Spleen (tissue), 7 donors: ENCODE data around the gene IPCEF1.

Experiments used
- POLR2A ChIP-seq, 3 donors: fragments of 450-650 bp; IDR thresholded peaks; one replicate each; pipeline ENCODE4 v1.5.1; 2017; ENCODE audit warnings: antibody characterized with exemption in 3 of 3, mild to moderate bottlenecking in 1 of 3
- POLR2AphosphoS5 ChIP-seq, 3 donors: sonication (generic); formaldehyde crosslinking; IDR thresholded peaks; one replicate each; pipeline ENCODE4 v1.5.1; 2017; ENCODE audit warnings: antibody characterized with exemption in 3 of 3
- TF ChIP-seq, protein P1 (sequence below), 11 experiments: fragments of 200-600 bp in 7 of 11; fragments of 450-650 bp in 4 of 11; sonication (generic) in 4 of 11; IDR thresholded peaks in 8 of 11; conservative IDR thresholded peaks in 3 of 11; 1 replicate in 7 of 11; 2 replicates in 4 of 11; pipeline versions ENCODE4 v1.4.0 to v1.8.0; 2016 to 2021; ENCODE audit warnings: antibody characterized with exemption in 11 of 11, inconsistent platforms in 4 of 11, mild to moderate bottlenecking in 1 of 11
- donor health status: DM: no; HTN: no; CAD: no; lungs with moderate emphysema.
- donor health status: DM: no; HTN: no; CAD: no.
- donor health status: DM: no; HTN: no; CAD: no.

DNA sequence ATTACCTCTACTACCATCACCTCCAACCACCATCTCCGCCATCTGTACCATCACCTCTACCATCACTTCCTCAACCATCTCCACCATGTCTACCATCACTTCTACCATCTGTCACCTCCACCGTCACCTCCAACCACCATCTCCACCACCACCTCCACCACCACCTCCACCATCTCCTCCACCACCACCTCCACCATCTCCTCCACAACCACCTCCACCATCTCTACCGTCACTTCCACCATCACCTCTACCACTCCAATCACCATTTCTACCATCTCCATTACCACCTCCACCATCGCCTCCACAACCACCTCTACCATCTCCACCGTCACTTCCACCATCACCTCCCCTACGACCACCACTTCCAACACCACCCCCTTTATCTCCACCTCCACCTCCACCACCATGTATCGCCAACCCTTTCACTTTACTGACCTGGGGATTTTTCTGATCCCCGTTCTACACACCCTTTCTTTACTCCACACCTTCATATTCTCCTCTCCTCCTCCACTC is 2.3 kb downstream of the IPCEF1 start:
- TF ChIP-seq, protein P1, sequence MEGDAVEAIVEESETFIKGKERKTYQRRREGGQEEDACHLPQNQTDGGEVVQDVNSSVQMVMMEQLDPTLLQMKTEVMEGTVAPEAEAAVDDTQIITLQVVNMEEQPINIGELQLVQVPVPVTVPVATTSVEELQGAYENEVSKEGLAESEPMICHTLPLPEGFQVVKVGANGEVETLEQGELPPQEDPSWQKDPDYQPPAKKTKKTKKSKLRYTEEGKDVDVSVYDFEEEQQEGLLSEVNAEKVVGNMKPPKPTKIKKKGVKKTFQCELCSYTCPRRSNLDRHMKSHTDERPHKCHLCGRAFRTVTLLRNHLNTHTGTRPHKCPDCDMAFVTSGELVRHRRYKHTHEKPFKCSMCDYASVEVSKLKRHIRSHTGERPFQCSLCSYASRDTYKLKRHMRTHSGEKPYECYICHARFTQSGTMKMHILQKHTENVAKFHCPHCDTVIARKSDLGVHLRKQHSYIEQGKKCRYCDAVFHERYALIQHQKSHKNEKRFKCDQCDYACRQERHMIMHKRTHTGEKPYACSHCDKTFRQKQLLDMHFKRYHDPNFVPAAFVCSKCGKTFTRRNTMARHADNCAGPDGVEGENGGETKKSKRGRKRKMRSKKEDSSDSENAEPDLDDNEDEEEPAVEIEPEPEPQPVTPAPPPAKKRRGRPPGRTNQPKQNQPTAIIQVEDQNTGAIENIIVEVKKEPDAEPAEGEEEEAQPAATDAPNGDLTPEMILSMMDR (IDR thresholded peaks at IDR 0.05 in 8 of 11, conservative IDR thresholded peaks at IDR 0.05 in 3 of 11): no peak
- TF ChIP-seq POLR2A (IDR thresholded peaks at IDR 0.05) (no peak), POLR2AphosphoS5 (IDR thresholded peaks at IDR 0.05) (no peak)
